ENCODE data around the gene DGUOK.

DGUOK gene

DNA sequence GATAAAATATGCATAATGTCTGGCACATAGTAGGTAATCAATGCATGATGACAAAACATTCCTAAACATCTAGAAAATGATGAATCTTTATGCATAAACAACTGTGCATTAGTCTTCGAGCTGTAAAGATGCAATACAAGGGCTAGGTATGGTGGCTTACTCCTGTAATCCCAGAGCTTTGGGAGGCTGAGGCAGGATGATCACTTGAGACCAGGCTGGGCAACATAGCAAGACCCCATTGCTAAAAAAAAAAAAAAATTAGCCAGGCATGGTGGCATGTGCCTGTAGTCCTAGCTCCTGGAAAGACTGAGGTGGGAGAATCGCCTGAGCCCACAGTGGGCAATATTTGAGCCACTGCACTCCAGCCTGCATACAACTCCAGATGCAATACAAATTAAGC lies 63.3 kb downstream of the DGUOK start:
- TF ChIP-seq, protein P1, sequence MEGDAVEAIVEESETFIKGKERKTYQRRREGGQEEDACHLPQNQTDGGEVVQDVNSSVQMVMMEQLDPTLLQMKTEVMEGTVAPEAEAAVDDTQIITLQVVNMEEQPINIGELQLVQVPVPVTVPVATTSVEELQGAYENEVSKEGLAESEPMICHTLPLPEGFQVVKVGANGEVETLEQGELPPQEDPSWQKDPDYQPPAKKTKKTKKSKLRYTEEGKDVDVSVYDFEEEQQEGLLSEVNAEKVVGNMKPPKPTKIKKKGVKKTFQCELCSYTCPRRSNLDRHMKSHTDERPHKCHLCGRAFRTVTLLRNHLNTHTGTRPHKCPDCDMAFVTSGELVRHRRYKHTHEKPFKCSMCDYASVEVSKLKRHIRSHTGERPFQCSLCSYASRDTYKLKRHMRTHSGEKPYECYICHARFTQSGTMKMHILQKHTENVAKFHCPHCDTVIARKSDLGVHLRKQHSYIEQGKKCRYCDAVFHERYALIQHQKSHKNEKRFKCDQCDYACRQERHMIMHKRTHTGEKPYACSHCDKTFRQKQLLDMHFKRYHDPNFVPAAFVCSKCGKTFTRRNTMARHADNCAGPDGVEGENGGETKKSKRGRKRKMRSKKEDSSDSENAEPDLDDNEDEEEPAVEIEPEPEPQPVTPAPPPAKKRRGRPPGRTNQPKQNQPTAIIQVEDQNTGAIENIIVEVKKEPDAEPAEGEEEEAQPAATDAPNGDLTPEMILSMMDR (IDR thresholded peaks at IDR 0.05; ENCODE audit: extremely low read depth, missing control alignments), result no peak
- DNase-seq (ENCODE audit: low spot score), result no peak

DNA sequence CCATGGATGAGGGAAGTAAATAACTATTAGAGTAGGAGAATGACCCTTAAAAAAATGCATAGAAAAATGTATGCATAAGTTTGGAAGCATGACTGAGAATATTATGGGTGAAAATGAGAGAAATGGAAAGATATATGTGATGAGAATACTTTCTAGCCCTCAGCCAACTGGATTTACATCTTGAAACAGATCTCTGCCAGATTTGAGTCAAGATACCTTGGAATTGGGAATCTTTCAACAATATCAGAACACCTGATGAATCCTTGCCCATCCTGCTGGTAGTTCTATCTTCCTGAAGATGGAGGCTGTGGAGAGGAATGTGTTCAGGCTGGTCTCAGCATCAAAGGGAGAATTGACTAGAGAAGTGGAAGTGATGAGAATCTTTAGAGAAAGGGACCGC lies 63.9 kb downstream of the DGUOK start:
- no peak for DNase-seq (ENCODE audit: low spot score)
- TF ChIP-seq, protein P1 (IDR thresholded peaks at IDR 0.05; ENCODE audit: extremely low read depth, missing control alignments), result no peak

DNA sequence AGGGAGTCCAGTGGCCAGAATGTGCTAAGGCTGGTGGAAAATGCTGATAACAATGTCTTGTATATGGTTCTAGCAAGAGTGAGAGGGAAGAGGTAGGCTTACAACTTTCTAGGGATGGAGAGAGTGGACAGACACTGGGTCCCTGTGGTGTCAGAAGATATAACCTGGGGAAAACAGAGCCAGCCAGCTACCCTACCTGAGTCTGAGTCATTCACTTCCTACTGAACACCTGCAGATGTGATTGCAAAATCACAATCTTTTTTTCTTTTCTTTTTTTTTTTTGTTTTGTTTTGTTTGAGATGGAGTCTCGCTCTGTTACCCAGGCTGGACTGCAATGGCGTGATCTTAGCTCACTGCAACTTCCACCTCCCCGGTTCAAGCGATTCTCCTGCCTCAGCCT lies 65.4 kb downstream of the DGUOK start:
- TF ChIP-seq, protein P1 (IDR thresholded peaks at IDR 0.05; ENCODE audit: extremely low read depth, missing control alignments), result no peak
- DNase-seq (ENCODE audit: low spot score), result no peak

DNA sequence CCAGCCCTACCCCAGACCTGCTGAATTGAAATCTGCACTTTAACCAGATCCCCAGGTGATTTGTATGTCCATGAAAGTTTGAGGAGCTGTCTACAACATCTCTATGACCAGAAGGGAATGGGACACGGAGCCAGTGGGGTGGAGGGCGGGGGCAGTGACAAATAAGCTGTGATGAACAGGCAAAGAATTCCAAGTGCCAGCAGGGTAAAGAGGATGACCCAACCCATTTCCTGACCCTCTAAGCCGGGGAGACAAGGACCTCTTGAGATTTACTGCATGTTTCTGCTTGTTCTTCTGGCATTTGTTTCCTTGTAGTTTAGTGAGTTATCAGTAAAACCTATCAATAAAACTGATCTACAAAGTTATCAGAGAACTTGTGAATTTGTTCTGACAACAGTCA lies 66.7 kb downstream of the DGUOK start:
- TF ChIP-seq, protein P1 (IDR thresholded peaks at IDR 0.05; ENCODE audit: extremely low read depth, missing control alignments), result no peak

DNA sequence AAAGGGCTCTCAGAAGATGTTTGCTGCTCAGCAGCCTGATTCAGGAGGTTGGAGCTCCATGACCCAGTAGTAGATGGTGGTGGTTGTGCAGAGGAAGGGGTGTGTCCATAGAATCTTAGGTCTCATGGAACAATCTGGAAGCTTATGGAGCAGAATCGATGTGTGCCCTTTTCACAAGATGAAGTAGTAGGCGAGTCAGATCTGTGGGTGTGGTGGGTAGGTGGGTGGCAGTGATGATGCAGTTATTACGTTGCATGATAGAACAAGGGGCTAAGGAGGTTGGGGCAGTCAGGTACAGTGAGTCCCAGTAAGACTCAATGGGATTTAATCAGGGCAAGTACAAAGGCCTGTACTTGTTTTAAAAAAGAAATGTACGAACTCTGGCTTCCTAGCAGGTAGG lies 67.1 kb downstream of the DGUOK start:
- TF ChIP-seq, protein P1 (IDR thresholded peaks at IDR 0.05; ENCODE audit: extremely low read depth, missing control alignments), result no peak
- no peak for DNase-seq (ENCODE audit: low spot score)

More for the DNA sequence above, 66.7 kb downstream of the DGUOK start:
- DNase-seq (ENCODE audit: low spot score), result no peak

DNA sequence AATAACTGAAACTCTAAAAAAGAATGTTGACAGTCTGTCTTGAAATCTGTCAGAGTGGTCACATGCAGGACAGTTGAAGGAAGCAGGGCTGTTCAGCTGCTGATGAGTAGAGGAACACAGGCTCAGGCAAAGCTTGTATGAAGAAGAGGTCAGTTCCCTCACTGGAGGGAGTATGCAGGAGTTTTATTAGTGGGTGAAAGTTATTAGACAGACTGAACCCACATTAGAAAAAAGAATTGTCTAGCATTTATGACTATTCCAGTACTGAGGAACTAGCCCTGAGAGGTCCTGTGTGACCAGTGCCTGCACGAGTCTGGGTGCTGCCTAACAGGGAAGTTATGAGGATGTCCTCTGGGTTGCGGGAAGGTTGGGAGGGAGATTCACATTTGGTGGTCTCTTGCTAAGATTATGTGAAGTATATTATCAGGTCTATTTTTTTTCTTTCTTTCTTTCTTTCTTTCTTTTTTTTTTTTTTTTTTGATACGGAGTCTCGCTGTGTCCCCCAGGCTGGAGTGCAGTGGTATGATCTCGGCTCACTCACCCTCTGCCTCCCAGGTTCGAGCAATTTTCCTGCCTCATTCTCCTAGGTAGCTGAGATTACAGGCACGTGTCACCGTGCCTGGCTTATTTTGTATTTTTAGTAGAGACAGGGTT lies 67.6 kb downstream of the DGUOK start:
- TF ChIP-seq, protein P1 (IDR thresholded peaks at IDR 0.05; ENCODE audit: extremely low read depth, missing control alignments), result no peak
- DNase-seq (ENCODE audit: low spot score), result no peak

DNA sequence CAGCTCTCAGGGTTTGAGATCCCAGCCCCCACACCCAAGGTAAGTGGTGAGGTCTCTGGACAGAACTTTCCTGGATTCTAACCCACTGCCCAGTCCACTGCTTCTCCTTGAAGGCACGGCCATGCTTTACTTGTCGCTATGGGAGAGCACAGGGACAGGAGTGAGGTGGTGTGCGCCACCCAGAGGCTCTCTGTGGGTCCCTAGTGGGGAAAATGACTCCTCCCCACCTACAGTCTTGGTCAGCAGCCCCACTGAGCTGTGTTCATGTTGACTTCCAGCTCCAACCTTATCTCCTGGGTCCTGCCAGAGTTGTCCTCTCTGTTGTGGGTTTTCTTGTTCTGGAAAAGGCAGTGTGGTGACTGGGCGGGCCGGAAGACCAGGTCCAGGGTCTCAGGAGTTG lies 69.1 kb downstream of the DGUOK start:
- TF ChIP-seq, protein P1 (IDR thresholded peaks at IDR 0.05; ENCODE audit: extremely low read depth, missing control alignments), result no peak

More for the DNA sequence above, 69.1 kb downstream of the DGUOK start:
- DNase-seq (ENCODE audit: low spot score), result no peak

Data from GM20000 (cell line).